Heart left ventricle (tissue), 13 donors: Measurements from ENCODE around the gene FOXRED2.

Experiments
- POLR2A ChIP-seq, 2 donors: fragments of 450-650 bp; IDR thresholded peaks; one replicate each; pipeline ENCODE4 v1.6.1; 2017; ENCODE audit warnings: antibody characterized with exemption in 2 of 2, mild to moderate bottlenecking in 2 of 2, moderate library complexity in 2 of 2
- TF ChIP-seq, protein P1 (sequence below), 12 donors: fragments of 200-600 bp; sonication (generic) in 4 of 12; IDR thresholded peaks; one replicate each; pipeline versions ENCODE4 v1.5.0 to v1.8.0; 2018 to 2022; ENCODE audit warnings: antibody characterized with exemption in 12 of 12, mild to moderate bottlenecking in 5 of 12
- donor health status: ischemic (EF 13 %, LVEDD 7.1; RV severe dilation, severe dysfunction).
- donor health status: DM: no; HTN: yes; CAD: no.
- donor health status: DM: no; HTN: no; CAD: no.
- donor health status: ischemic (EF 25% LVEDD 6.9; RV normal size, moderate dysfunction).
- donor health status: ischemic (EF 25% LVEDD 5.7; RV mildly dilated, moderate dysfunction).
- donor health status: ischemic (EF 35%, LVEDD 5.7; RV mildly dilated, moderate dysfunction).
- donor health status: nonischemic (EF 11% LVEDD 7.7; RV severe dilation, severe dysfunction).
- donor health status: DM: yes; HTN: yes; CAD: no.
- donor health status: PGD.
- donor health status: ischemic (EF 29% LVEDD 5.4; RV normal size, mild dysfunction).
- donor health status: nonischemic (EF 23%, LVEDD 6.1; RV moderate dilation, normal function).

DNA sequence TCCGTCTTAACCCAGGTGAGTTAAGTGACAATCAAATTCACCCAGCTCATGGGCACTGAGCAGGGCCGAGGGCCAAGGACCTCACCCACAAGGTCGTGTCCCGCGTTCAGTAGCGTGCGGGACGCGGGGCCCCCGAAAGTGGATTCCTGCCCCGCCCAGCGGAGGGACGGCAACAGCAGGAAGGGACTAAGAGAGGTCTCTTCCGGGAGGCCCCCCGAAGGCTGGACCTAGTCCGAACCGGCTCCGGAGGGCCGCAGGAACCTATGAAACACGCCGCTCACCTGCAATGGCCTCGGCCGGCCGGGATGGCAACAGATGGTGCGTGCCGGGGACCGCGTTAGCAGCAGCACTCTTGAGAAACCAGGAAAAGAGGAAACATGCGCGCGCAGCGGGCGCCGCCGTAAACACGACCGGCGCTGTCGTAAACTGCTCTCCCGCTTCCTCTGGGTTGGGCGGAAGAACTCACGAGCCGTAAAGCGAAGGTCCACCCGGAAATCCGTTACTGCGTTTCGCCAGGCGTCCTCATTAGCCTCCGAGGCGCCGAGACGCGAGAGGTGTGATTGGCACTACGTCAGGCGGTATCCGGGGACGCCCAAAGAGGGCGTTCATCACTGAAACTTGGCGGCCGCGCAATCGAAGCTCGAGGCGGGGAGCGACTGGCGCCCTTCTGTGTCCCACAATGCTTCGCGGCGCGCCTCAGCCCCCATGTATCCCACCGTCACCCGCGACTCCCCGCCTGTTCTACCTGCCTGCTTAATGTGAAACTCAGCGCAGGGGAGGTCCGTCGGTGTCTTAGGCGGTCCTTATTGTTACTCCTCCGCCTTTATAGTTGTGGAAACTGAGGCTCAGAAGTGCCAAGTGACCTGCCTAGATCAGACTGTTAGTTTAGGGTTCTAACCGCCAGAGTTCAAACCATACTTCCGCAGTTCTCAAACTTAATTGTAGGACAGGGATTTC lies 22.2 kb upstream of the FOXRED2 start, which contains the start of gene EIF3D:
- TF ChIP-seq, protein P1, sequence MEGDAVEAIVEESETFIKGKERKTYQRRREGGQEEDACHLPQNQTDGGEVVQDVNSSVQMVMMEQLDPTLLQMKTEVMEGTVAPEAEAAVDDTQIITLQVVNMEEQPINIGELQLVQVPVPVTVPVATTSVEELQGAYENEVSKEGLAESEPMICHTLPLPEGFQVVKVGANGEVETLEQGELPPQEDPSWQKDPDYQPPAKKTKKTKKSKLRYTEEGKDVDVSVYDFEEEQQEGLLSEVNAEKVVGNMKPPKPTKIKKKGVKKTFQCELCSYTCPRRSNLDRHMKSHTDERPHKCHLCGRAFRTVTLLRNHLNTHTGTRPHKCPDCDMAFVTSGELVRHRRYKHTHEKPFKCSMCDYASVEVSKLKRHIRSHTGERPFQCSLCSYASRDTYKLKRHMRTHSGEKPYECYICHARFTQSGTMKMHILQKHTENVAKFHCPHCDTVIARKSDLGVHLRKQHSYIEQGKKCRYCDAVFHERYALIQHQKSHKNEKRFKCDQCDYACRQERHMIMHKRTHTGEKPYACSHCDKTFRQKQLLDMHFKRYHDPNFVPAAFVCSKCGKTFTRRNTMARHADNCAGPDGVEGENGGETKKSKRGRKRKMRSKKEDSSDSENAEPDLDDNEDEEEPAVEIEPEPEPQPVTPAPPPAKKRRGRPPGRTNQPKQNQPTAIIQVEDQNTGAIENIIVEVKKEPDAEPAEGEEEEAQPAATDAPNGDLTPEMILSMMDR (IDR thresholded peaks at IDR 0.05) = peak in 7 of 12 donors; percentile 4 to 32 (median 8)
- TF ChIP-seq POLR2A (IDR thresholded peaks at IDR 0.05) = peak in 1 of 2 donors; percentile 66
